ENCODE results near the gene ACSM2A.
"Not testable (repeated sequence)": the region's sequence is repeated elsewhere in the genome, so short reads cannot be mapped to it uniquely, and the experiment has no call there.

The ACSM2A gene, protein sequence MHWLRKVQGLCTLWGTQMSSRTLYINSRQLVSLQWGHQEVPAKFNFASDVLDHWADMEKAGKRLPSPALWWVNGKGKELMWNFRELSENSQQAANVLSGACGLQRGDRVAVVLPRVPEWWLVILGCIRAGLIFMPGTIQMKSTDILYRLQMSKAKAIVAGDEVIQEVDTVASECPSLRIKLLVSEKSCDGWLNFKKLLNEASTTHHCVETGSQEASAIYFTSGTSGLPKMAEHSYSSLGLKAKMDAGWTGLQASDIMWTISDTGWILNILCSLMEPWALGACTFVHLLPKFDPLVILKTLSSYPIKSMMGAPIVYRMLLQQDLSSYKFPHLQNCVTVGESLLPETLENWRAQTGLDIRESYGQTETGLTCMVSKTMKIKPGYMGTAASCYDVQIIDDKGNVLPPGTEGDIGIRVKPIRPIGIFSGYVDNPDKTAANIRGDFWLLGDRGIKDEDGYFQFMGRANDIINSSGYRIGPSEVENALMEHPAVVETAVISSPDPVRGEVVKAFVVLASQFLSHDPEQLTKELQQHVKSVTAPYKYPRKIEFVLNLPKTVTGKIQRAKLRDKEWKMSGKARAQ

DNA sequence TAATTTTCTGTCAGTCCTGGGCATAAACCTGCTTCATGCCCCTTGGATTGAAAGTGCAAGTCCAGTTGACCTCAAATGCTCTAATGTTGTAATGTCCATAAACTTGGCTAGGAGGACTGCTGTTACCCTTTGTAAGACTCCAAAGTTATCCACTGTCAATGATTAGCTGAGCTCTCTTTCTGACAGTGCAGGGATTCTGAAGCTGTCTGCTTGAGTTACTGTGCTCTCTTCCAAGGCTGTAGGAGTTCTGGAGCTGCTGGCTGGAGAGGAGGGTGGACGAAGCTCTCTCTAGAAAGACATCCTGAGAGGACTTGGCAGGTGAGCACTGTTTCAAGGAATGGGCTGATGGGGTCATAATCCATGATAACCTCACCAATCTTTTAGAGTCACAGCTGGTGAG lies at the start of gene ACSM2A:
ACSM2A (plus strand) TSS at position 158 of the 400 bp plus-strand sequence. CDS start 8,594 bp downstream, outside the sequence.
- not testable (repeated sequence) for DNase-seq

DNA sequence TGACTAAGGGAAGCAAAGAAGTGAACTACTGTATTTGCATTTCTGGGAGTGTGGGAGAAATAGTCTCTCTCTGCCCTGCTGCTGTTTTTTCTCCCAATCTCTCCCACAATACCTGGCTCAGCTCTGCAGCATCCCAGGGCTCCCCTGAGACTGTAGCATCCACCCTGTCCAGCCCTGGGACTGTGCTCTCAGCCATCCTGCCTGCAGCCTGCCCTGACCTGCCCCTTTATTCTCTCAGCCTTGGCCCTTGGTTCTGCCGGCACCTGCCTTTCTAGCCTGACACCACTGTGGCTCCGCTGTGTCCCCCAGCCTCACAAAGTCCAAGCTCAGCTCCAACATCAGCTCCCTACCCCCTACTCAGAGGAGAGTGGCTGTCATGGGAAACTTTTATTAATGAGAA lies 48.7 kb upstream of the ACSM2A start:
- no peak for DNase-seq

DNA sequence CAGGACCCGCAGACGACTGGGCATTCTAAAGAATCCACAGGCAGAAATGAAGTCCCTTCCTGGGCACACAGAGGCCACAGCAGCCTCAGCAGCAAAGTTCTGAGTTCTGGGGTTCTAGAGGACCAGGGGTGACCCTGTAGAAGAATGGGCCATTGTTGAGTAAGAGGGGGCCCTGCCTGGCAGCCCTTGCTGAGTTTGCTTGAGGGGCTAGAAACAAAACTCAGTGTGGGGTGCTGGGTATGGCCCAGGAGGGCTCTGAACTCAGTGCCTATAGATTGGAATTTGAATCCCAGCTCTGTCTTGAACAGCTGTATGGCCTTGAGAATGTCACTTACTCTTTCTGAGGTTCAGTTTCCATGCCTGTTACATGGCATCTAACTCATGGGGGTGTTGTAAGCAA lies 46.7 kb upstream of the ACSM2A start, which contains the start of gene PDILT:
PDILT (minus strand) TSS at position 101 of the 400 bp plus-strand sequence. CDS start 5,437 bp downstream, outside the sequence.
- no peak for DNase-seq

DNA sequence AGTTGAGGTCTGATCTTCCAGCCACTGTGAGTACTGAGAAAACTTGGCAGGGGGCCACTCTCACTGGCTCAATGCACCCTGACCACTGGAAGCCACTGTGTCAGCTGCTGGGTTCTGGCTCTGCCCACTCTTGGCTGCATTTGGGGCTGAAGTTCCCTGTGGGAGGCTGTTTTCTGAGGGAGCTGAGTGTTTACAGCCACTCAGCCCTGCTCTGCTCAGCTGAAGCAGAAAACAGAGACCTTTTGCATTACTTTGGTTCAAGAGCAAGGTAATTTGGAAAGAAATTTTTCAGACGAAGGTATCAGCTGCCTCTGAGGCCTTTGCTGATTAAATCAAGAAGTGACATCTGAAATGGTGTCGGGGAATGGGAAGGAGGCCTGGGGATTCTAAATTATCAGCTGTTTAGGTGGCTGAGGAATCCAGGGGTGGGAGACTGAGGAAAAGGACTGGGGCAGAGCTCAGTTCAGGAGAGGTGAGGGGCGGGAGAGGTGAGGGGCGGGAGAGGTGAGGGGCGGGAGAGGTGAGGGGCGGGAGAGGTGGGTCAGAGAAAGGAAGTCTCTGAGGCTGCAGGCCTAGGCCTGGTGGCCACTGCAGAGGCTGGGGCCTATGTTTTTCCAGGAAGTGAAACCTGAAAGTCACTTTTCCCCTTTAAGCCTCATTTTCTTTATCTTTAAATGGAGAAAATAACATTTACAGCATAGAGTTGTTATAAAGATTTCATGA lies 41.8 kb upstream of the ACSM2A start, which contains the start of gene ACSM5:
ACSM5 (plus strand) TSS at position 137 of the 723 bp plus-strand sequence. CDS start 1,951 bp downstream, outside the sequence.
- DNase-seq, result no peak

DNA sequence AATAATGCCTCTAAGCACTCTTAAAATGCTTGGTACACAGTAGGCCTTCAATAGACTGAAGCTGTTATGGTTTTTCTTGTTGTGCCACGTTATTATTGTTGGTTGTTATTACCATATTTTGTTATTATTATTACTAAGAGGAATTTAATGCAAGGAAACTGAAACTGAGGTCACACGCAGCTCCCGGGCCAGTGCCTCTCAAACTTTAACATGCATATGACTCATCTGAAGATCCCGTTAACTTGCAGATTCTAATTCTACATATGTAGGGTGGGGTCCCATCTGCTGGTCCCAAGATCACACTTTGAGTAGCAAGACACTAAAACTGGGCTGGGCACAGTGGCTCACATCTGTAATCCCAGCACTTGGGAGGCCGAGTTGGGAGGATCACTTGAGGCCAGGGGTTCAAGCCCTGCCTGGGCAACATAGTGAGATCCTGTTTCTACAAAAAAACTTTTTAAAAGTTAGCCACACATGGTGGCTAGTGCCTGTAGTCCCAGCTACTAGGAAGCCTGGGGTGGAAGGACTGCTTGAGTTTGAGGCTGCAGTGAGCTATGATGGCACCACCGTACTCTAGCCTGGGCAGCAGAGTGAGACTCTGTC lies 41.1 kb upstream of the ACSM2A start:
- no peak for DNase-seq

DNA sequence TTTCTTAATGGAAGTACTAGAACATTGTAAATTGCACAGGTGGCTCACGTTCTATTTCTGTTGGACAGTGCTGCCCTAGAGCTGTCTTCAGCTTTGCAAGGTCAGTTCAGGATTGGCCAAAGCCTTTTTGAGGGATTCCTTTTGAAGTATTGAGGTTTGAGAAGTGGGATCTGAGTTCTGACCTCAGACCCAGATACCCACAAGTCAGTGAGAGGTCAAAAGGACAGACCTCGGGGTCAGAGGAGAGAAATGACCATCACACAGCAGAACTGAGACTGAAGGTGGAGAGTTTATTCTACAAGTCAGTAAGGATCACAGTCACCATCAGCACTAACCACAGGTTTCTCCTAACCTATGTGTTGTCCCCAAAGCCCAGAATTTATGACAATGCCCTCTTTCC lies 40.3 kb upstream of the ACSM2A start:
- no peak for DNase-seq

DNA sequence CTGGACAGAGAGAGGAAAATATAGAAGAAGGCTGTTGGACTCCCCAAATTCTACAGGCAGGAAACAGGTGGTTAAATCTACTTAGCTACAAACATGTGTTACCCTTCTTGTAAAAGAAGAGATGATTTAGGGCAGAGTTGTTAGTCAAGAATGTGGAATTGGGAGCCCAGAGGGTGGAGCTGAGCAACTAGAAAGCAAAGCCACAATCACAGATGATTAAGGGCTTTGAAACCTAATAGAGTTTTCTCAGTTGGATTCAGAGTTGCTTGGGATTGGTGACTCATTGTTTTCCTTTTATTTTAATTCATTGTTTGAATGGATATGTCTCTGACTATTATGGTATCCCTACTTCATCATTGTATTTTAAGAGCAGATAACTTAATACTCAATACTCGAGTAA lies 35.8 kb upstream of the ACSM2A start:
- no peak for DNase-seq

DNA sequence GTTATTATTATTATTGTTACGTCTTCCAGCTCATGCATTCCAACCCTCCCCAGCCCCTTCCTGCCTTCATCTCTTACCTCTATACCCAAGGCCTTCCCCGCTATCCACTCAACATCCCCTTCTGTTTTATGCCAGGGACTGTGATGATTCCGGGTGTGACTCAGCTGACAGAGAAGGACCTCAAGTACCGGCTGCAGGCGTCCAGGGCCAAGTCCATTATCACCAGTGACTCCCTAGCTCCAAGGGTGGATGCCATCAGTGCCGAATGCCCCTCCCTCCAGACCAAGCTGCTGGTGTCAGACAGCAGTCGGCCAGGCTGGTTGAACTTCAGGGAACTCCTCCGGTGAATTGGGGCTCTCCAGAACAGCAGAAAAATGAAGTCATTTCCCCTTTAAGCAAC lies 32.2 kb upstream of the ACSM2A start:
- DNase-seq, result not testable (repeated sequence)

DNA sequence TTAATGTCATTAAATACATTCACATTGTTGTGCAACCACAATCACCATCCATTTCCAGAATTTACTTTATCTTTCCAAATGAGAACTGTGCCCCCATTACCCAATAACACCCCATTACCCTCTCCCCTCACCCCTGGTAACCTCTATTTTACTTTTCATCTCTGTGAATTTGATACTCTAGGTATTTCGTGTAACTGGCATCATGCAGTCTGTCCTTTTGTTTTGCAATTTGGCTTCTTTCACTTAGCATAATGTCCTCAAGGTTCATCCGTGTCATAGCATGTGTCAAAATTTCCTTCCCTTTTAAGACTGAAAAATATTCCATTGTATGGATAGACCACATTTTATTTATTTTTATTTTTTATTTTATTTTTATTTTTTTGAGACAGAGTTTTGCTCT lies 29.6 kb upstream of the ACSM2A start:
- DNase-seq, result not testable (repeated sequence)

DNA sequence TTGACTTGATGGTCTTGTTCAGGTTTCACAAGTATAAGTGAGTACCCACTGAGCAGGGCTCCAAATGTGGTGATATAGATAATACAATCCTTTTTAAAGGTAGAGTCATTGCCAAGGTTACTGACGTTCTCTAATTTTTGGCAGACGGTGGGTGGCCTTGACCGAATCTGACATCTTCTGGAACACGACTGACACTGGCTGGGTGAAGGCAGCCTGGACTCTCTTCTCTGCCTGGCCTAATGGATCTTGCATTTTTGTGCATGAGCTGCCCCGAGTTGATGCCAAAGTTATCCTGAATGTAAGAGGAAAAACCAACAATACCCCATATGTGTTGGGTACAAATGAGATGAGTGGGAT lies 27.6 kb upstream of the ACSM2A start:
- DNase-seq, result not testable (repeated sequence)

DNA sequence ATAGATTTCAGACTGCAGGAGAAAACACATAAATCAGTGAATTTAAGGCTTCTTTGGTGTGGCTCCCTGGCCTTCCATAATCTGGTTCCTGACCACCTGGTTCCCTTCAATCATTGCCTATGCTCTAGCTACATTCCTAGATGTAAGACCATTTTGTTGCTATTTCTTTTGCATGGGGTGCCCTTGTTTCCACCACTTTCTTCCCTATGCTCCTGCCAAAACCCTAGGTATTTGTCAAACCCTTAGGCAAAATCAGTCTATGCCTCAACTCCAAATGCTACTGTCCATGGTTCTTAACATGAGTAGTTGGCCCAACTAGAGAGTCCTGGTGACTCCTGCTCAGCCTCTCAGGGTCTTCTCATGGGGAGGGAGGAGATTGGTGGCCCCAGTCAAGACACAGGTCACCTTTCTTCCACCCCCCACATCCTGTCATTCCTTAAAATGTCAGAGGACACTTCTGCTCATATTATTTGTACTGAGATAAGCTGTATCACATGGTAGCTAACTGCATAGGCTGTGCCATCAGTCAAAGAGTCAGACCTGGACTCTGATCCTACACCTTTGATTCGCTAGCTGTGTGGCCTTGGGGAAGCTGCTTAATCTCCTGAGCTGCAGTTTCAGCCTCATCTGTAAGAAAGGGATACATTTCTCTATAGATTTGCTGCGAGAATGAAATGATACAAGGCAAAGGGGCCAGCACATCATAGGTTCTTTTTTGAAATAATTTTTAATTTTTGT lies 27.0 kb upstream of the ACSM2A start:
- no peak for DNase-seq

DNA sequence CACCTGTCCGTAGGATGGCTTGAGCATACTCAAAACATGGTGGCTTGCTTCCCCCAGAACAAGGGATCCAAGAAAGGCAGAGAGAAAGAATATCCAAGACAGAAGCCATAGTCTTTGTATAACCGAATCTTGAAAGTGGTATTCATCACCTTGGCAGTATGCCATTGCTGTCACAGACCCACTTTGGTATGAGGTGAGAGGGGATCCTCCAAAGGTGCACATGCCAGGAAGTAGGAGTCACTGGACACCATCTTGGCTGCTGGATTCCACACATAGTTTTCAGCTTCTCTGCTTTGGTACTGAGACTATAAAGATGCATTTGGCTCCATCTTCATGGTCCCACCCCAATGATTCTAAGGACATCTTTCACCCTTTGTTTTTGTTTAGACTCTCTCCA lies 23.9 kb upstream of the ACSM2A start:
- DNase-seq, result not testable (repeated sequence)

DNA sequence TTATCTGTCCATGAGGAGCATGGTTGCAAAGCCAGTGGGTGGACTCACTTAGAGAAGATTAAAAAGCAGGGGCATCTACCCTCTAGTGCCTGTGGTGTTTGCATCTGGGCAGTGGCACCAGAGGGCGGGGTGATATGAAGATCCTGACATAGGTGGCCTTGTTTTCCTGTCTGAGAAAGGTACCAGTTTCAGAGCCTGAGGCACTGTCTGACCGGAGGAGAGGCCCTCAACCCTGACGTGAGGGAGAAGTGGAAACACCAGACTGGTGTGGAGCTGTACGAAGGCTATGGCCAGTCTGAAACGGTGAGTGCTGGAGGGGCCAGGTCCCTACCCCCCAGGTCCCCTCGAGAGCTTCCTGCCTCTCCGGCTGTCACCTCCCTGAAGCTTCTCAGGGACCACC lies 21.8 kb upstream of the ACSM2A start:
- DNase-seq, result not testable (repeated sequence)

DNA sequence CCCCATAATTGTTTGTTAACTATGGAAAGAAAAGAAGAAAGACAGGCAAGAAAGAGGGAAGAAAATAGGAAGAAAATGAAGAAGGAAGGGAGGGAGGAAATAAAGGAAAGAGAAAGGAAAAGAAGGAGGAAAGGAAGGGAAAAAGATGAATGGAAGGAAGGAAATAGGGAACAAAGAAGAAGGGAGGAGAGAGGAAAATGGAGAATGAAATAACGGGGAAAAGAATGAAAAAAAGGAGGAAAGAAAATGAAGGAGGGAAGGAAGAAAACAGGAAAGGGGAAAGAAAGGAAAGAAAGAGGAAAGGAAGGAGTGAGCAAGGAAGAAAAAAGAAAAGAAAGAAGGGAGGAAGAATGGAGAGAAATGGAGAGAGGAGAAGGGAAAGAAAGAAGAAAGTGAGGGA lies 20.8 kb upstream of the ACSM2A start:
- DNase-seq, result not testable (repeated sequence)

DNA sequence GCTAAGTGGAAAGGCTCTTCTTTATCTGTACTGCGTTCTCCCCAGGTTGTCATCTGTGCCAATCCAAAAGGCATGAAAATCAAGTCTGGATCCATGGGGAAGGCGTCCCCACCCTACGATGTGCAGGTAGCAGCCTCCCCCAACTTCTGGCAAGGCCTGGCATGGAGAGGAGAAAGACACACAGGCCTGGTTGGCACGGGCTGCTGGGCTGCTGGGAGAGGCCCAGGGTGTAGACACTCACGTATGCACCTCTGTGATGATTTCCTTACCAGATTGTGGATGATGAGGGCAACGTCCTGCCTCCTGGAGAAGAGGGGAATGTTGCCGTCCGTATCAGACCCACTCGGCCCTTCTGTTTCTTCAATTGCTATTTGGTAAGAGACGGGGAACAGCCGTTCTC lies 20.4 kb upstream of the ACSM2A start:
- DNase-seq, result no peak

DNA sequence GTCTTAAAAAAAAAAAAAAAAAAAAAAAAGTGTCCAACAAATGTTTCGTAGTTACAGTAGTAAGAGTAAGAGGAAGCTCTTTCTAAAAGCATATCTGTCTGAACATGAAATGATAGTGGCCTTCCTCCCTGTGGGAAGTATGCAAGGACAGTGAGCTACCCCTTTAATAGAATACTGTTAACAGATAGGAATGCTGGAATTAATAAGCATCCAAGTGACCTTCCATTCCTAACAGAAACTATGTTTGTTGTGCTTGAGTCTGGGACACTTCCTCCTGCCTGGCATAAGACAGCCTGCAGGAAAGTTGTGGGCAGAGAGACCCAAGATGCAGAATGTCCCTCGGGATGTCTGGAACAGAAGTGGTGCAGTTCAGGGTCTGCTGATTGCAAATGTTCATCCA lies 12.4 kb upstream of the ACSM2A start:
- not testable (repeated sequence) for DNase-seq

DNA sequence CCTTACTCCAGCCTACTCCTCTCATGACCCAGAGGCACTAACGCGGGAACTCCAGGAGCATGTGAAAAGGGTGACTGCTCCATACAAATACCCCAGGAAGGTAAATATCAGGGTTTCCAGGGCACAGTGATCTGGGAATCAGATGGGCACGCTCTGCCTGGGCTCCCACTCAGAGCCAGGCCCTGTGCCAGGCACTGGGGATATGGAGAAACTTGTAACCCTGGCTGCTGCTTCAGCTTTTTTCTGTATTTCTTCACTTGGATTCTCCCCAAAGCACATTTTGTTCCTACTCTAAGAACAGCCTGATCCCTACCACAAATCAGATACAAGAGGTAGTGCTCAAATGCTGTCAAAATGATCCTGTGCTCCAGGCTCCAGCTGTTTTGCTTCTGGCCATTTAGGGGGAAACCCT lies 11.5 kb upstream of the ACSM2A start:
- DNase-seq, result not testable (repeated sequence)

DNA sequence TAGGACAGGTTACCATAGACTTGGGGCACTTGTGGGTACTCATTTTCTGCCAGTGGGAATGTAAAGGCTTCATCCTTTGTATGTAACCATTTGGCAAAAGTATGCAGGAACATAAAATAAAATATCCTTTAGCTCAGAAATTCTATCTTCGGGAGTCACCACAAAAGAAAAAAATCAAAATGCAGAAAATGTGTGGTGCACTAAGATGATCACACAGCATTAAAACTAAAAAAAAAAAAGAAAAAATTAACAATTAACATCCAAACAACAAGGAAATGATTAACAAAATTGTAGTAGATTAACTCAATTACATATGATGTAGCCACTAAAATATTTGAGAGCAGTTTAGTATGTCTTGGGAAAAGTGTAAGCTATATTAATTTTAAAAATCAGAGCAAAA lies 10.6 kb upstream of the ACSM2A start:
- not testable (repeated sequence) for DNase-seq

DNA sequence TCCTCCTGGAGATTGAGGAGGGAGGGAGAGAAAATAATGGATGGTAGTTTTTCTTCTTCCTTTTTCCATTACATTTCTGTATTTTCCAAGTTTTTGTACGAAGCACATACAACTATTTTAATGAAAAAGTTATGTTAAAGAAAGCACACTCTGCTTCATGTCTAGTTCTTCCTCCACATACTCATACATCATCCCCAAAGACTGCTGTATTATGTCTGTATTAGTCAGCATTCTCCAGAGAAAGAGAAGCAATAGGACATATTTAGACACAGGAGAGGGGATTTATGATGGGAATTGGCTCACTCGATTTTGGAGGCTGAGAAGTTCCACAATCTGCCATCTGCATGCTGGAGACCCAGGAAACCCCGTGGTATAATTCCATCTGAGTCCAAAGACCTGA lies 10.1 kb upstream of the ACSM2A start:
- DNase-seq, result no peak

DNA sequence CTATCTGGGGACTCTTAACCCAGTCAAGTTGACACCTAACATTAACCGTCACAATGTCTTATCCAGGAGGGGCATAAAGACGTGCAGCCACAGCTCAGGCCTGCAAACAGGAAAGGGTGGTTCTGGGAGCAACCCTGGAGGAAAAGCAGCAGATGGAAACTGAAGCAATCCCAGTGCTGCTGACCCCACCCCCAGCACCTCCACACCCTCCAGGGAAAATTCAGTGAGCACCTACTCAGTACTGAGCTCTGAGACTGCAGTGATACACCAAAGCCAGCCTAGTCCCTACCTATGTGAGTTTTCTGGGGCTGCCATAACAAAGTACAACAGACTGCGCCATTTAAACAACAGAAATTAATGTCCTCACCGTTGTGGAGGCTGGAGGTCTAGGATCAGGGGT lies 9.5 kb upstream of the ACSM2A start:
- not testable (repeated sequence) for DNase-seq

DNA sequence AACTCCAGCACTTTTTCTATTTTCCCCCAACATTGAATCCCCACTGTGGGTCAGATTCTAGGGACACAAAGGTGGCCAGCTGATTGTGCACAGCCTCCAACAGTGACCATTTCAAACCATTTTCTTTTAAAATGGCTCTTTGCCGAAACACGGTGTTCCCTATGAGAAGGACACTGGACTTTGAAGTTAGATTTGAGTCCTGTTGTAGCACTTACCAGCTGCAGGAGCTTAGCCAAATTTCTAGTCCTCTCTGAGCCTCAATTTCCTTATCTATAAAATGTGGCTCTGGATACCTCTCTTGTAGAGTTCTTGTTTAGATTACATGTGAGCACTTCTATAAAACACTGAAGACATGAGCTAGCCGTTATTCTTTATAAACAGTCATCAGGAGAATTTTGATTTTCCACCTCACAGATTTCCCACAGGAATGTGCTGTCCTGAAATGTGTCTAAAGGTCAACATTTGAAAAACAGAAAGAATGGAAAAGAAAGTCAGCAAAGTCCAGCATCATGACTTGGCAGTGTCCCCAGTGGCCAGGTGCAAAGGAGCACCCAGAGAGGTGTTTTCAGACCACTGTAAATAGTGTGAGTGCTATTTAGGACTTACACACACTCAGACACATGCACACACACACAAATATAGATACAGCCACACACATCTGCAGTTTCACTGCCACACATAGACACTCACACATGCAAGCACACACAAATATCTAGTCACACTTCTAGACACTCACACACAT lies 4.5 kb upstream of the ACSM2A start:
- not testable (repeated sequence) for DNase-seq

DNA sequence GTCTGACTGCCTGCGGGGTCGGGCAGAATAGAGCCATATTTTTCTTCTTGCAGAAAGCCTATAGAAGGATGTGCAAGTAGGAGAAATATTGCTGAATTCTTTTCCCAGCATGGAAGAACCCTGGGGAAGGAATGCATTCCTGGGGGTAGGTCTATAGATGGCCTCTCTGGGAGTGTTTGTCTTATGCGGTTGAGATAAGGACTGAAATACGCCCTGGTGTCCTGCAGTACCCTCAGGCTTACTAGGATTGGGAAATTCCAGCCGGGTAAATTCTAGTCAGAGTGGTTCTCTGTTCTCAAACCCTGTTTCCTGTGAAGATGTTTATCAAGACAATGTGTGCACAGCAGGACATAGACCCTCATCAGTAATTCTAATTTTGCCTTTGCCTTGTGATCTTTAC lies 2.3 kb downstream of the ACSM2A start:
- DNase-seq, result not testable (repeated sequence)
